ENCODE results near the gene ZNF490. TPM values are rescaled to one million over a fixed set of nuclear protein-coding genes. Genes with fewer than 3 reads are reported as not detected.
A peak's percentile ranks its signal among the peaks of the same experiment; 100 is the strongest.

The ZNF490 gene
- total RNA-seq, 1 donor from 2014 or later = 11.9 TPM

DNA sequence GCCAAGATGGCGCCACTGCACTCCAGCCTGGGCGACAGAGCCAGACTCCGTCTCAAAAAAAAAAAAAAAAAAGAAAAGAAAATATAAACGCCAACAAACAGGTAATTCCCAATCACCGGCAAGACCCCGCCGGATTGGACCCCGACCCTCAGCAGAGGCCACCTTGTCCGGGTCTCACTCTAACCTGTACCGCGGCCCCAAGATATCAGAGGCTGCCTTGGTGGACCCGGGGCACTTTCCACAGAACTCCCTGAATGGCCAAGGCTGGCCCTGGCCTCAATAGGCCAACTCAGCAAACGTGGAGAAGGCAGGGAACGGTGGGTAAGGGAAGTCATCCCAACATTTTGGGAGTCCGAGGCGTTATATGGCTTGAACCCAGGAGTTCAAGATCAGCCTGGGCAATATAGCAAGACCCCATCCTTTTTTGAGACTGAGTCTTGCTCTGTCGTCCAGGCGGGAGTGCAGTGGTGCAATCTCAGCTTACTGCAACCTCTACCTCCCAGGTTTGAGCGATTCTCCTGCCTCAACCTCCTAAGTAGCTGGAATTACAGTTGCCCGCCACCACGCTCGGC is 28.1 kb upstream of the ZNF490 start:
- peaks cover 11% of the 10 kb centered on the region for H3K27me3 Mint-ChIP-seq (ENCODE audit: unreplicated experiment)
- H3K36me3 Mint-ChIP-seq (ENCODE audit: low read depth, unreplicated experiment) = no peaks in the 10 kb centered on the region
- TF ChIP-seq, protein P1, sequence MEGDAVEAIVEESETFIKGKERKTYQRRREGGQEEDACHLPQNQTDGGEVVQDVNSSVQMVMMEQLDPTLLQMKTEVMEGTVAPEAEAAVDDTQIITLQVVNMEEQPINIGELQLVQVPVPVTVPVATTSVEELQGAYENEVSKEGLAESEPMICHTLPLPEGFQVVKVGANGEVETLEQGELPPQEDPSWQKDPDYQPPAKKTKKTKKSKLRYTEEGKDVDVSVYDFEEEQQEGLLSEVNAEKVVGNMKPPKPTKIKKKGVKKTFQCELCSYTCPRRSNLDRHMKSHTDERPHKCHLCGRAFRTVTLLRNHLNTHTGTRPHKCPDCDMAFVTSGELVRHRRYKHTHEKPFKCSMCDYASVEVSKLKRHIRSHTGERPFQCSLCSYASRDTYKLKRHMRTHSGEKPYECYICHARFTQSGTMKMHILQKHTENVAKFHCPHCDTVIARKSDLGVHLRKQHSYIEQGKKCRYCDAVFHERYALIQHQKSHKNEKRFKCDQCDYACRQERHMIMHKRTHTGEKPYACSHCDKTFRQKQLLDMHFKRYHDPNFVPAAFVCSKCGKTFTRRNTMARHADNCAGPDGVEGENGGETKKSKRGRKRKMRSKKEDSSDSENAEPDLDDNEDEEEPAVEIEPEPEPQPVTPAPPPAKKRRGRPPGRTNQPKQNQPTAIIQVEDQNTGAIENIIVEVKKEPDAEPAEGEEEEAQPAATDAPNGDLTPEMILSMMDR (IDR thresholded peaks at IDR 0.05; ENCODE audit: unreplicated experiment) = no peak
- no peaks in the 10 kb centered on the region for H3K9me3 Mint-ChIP-seq (ENCODE audit: unreplicated experiment)
- peaks cover 12% of the 10 kb centered on the region for H3K4me1 Mint-ChIP-seq (ENCODE audit: unreplicated experiment)
- H3K27ac Mint-ChIP-seq (ENCODE audit: unreplicated experiment) = no peak overlapping the region
- no peak overlapping the region for H3K4me3 Mint-ChIP-seq (ENCODE audit: unreplicated experiment)
- no peak for DNase-seq (ENCODE audit: low spot score)

DNA sequence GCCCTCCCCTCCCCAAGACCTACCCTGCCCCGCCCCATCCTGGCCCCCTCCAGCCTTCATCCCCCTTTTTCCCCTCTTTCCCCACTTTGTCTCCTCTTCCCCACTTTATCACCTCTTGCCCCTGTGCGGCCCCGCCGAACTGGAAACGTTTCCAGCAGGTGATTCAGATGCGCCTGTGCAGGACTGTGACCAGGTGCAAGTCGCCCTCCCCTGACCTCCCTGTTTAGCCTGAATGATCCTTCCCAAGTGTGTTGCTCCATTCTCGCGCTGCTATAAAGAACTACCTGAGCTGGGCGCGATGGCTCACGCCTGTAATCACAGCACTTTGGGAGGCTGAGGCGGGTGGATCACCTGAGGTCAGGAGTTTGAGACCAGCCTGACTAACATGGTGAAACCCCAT is 26.0 kb upstream of the ZNF490 start:
- Mint-ChIP-seq H3K9me3 (ENCODE audit: unreplicated experiment) (no peaks in the 10 kb centered on the region), H3K27me3 (ENCODE audit: unreplicated experiment) (peaks cover 9% of the 10 kb centered on the region), H3K27ac (ENCODE audit: unreplicated experiment) (no peak overlapping the region), H3K4me1 (ENCODE audit: unreplicated experiment) (peaks cover 12% of the 10 kb centered on the region), H3K36me3 (ENCODE audit: low read depth, unreplicated experiment) (no peaks in the 10 kb centered on the region), H3K4me3 (ENCODE audit: unreplicated experiment) (no peak overlapping the region)
- TF ChIP-seq, protein P1 (IDR thresholded peaks at IDR 0.05; ENCODE audit: unreplicated experiment) = no peak
- no peak for DNase-seq (ENCODE audit: low spot score)

DNA sequence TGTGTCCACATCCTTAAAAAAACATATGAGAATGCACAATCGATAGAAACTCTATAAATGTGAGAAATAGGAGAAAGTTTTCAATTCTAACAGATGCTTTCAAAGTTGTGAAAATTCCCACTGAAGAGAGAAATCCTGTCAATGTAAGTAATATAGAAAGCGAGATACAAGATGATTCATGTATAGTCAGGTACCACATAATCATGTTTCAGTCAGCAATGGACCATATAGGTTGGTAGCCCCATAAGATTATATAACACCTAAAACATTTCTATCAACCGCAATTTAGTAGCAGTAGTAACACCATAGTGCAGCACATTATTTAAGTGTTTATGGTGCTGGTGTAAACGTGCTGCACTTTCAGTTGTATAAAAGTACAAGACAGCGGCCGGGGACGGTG is 18.6 kb upstream of the ZNF490 start:
- H3K27me3 Mint-ChIP-seq (ENCODE audit: unreplicated experiment) = no peaks in the 10 kb centered on the region
- no peak overlapping the region for H3K27ac Mint-ChIP-seq (ENCODE audit: unreplicated experiment)
- no peaks in the 10 kb centered on the region for H3K4me1 Mint-ChIP-seq (ENCODE audit: unreplicated experiment)
- H3K9me3 Mint-ChIP-seq (ENCODE audit: unreplicated experiment) = peaks cover 17% of the 10 kb centered on the region
- no peak for DNase-seq (ENCODE audit: low spot score)
- peak overlapping the region; percentile 90 for H3K4me3 Mint-ChIP-seq (ENCODE audit: unreplicated experiment)
- TF ChIP-seq, protein P1 (IDR thresholded peaks at IDR 0.05; ENCODE audit: unreplicated experiment) = no peak
- H3K36me3 Mint-ChIP-seq (ENCODE audit: low read depth, unreplicated experiment) = peaks cover 54% of the 10 kb centered on the region

DNA sequence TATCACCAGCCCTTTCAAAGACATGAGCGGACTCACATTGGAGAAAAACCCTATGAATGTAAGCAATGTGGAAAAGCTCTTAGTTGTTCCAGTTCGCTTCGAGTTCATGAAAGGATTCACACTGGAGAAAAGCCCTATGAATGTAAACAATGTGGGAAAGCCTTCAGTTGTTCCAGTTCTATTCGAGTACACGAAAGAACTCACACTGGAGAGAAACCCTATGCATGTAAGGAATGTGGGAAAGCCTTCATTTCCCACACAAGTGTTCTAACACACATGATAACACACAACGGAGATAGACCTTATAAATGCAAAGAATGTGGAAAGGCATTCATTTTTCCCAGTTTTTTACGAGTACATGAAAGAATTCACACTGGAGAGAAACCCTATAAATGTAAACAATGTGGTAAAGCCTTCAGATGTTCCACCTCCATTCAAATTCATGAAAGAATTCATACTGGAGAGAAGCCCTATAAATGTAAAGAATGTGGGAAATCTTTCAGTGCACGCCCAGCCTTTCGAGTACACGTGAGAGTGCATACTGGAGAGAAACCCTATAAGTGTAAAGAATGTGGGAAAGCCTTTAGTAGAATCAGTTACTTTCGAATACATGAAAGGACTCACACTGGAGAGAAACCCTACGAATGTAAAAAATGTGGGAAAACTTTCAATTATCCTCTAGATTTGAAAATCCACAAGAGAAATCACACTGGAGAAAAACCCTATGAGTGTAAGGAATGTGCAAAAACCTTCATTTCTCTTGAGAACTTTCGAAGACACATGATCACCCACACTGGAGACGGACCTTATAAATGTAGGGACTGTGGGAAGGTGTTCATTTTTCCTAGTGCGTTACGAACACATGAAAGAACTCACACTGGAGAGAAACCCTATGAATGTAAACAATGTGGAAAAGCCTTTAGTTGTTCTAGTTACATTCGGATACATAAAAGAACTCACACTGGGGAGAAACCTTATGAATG is 17.7 kb upstream of the ZNF490 start:
- Mint-ChIP-seq H3K4me1 (ENCODE audit: unreplicated experiment) (no peaks in the 10 kb centered on the region), H3K9me3 (ENCODE audit: unreplicated experiment) (peaks cover 17% of the 10 kb centered on the region), H3K27ac (ENCODE audit: unreplicated experiment) (no peak overlapping the region), H3K36me3 (ENCODE audit: low read depth, unreplicated experiment) (peaks cover 60% of the 10 kb centered on the region), H3K27me3 (ENCODE audit: unreplicated experiment) (no peaks in the 10 kb centered on the region), H3K4me3 (ENCODE audit: unreplicated experiment) (peak overlapping the region; percentile 90)
- no peak for DNase-seq (ENCODE audit: low spot score)
- TF ChIP-seq, protein P1 (IDR thresholded peaks at IDR 0.05; ENCODE audit: unreplicated experiment) = no peak

DNA sequence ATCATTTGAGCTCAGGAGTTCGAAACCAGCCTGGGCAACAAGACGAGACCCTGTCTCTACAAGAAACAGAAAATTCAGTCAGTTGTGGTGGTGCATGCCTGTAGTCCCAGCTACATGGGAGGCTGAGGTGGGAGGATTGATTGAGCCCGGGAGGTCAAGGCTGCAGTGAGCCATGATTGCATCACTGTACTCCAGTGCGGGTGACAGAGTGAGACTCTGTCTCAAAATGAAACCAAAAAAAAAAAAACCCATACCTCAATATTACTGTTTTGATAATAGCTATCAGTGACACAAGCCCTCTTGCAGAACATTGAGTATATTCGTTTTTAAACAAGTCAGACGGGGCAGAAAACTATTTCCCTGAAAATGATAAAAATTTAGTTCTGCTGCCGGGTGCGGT is 16.3 kb upstream of the ZNF490 start:
- Mint-ChIP-seq H3K27me3 (ENCODE audit: unreplicated experiment) (no peaks in the 10 kb centered on the region), H3K4me3 (ENCODE audit: unreplicated experiment) (peak overlapping the region; percentile 81), H3K36me3 (ENCODE audit: low read depth, unreplicated experiment) (peaks cover 68% of the 10 kb centered on the region), H3K27ac (ENCODE audit: unreplicated experiment) (no peak overlapping the region), H3K9me3 (ENCODE audit: unreplicated experiment) (peaks cover 17% of the 10 kb centered on the region), H3K4me1 (ENCODE audit: unreplicated experiment) (no peaks in the 10 kb centered on the region)
- no peak for DNase-seq (ENCODE audit: low spot score)
- TF ChIP-seq, protein P1 (IDR thresholded peaks at IDR 0.05; ENCODE audit: unreplicated experiment) = no peak
